GM19351 (cell line): ENCODE data around the gene FES.
"Not testable (repeated sequence)": the region's sequence is repeated elsewhere in the genome, so short reads cannot be mapped to it uniquely, and the experiment has no call there.

Experiments used
- ATAC-seq: cut with Tn5 transposase; IDR thresholded peaks from one replicate; pipeline ENCODE4 v1.9.1; 2021; ENCODE audit warnings: mild to moderate bottlenecking, moderate library complexity; ENCODE audit not compliant: unreplicated experiment

Gene FES

GRCh38 chr15:90883976-90884718 is at the start of gene FES:
TSS of gene FES (plus strand) at chr15:90884504. CDS start at chr15:90885046, 542 bp downstream.
- ATAC-seq = no peak

- no peak for ATAC-seq
These were observed 49.7 kb upstream of the FES start for GRCh38 chr15:90834626-90835025.

GRCh38 chr15:90836296-90836871 is 47.9 kb upstream of the FES start:
- no peak for ATAC-seq

GRCh38 chr15:90837094-90837493 is 47.2 kb upstream of the FES start:
- no peak for ATAC-seq

DNA sequence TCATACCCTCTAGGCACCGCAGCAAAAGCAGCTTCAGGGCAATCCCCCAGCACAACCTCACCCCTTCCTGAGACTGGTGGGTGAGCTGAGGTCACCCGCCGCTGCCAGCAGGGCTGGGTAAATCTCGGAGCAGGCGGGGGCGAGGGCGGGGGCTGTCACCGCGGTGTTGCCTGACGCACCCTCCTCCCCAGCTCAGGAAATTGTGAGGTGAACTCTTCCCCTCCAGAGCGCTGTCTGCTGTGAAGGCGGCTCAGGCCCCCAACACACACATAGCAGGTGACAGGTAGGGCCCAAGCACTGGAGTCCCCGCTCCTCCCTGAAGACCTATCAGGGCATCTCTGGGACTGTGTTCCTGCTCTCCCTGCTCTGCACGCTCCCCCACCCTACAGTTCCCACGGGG is 46.2 kb upstream of the FES start:
- no peak for ATAC-seq

DNA sequence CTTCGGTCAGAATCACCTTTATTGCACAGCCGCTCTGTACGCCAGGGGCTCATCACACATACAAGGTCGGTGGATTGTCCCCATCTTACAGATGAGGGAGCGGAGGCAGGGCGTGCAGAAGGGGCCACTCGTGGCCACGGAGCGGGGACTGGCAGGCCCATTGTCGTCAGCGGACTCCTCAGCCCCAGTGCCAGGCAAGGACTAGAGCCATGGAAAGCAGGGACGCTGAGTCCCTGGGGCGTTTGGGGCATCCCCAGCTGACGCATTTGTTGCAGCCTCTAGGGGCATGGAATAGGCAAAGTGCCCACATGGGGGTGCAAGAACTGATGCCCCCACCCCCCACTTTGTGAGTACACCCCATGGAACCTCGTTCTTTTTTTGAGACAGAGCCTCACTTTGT is 45.8 kb upstream of the FES start:
- ATAC-seq = no peak

DNA sequence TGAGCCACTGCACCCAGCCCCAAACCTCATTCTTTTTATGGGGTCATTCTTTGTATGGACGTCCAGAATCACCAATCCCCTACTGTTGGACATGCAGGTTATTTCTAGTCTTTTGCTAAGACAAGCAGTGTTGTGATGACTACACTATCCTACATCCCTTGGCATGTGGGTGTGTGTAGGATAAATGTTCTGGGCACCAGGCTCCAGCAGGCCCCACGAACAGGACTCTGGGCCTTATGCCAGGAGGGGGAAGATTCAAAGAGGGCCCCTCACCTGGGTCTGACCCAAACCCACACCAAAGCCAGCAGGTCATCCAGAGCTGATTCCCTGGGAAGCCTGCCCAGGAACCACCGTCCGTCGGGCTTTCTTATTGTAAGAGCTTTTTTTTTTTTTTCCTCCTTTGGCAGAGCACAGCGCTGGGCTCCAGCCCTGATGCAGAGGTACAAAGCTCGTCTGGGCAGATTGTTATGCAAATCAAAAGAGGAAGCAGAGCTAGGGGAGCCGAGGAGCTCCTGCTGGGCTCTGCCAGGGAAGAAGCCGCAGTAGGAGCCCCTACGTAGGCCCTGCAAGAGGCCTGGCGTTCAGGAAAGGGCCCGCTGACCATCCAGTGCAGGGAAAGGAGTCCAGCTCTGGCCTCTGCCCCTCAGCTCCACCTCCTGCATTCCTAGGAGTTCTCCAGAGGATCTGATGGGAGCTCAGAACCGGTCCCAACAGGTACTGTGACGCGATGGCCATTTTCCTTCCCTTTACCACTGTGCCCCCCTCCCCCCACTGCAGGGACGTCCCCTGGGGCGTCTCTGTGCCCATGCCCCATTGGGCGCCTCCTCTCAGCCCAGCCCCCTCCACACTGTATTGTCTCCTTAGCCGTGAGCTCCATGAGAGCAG is 44.9 kb upstream of the FES start:
- ATAC-seq = peak; percentile 93

GRCh38 chr15:90840157-90840855 is 44.0 kb upstream of the FES start:
- no peak for ATAC-seq

DNA sequence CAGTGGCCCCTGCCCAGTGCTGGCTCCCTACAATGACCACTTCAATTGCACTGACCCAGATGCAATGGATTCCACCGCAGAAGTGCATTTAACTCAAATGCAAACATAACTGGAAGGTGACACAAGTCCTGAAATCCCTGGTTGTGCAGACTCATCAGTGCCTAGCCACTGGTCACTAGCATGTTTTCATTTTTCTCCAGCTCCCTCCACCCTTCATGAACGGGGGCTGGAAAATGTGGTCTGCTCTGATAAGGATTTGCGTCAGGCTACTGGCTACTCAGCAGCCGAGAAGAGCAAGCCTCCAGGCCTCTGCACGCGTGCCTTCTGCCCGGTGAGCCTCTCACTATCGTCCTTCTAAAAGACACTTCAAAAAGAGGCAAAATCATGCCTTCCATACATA is 43.4 kb upstream of the FES start:
- no peak for ATAC-seq

DNA sequence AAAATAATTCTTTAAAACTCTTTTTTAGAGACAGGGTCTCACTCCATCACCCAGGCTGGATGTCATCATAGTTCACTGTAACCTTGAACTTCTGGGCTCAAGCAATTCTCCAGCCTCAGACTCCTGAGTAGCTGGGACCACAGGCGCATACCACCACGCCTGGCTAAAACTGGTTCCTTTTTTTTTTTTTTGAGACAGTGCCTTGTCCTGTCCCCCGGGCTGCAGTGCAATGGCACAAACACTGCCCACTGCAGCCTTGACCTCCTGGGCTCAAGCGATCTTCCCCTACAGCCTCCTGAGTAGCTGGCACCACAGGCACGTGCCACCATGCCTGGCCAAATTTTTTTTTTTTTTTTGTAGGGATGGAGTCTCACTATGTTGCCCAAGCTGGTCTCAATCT is 39.6 kb upstream of the FES start:
- ATAC-seq = no peak

- ATAC-seq = peak; percentile 94
These were observed 38.9 kb upstream of the FES start for GRCh38 chr15:90845201-90845949.

DNA sequence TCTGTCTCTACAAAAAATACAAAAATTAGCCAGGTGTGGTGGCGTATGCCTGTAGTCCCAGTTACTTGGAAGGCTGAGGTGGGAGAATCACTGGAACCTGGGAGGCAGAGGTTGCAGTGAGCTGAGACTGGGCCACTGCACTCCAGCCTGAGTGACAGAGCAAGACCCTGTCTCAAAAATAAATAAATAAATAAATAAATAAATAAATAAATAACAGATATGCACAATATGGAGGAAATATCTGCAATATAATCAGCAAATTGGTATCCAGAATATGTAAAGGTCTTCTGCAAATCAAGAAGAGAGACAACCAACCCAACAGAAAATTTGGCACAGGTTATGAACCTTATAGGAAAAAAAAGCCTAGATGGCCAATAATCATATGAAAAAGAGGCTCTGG is 34.9 kb upstream of the FES start:
- ATAC-seq = not testable (repeated sequence)

GRCh38 chr15:90851114-90851513 is 33.2 kb upstream of the FES start:
- no peak for ATAC-seq

DNA sequence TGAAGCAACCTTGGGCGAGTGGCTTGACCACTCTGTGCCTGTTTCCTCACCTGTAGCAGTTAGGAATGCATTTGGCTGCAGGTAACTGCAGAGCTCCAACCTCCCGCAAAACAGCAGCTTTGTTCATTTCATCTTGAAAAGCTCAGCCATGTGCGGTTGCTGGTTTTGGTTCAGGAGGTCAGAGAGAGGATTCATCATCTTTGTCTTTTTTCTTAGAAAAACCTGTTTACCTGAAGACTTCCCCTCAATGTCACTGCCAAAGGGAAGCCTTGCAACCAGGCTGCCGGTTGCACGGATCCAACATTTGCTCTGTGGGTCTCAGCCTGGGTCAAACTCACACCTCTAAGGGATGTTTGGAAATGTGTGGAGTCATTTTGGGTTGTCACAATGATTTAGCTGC is 32.4 kb upstream of the FES start:
- no peak for ATAC-seq

GRCh38 chr15:90855139-90855538 is 29.2 kb upstream of the FES start:
- no peak for ATAC-seq

GRCh38 chr15:90857337-90857736 is 27.0 kb upstream of the FES start:
- no peak for ATAC-seq

- no peak for ATAC-seq
These were observed 26.3 kb upstream of the FES start for GRCh38 chr15:90857883-90858443.

DNA sequence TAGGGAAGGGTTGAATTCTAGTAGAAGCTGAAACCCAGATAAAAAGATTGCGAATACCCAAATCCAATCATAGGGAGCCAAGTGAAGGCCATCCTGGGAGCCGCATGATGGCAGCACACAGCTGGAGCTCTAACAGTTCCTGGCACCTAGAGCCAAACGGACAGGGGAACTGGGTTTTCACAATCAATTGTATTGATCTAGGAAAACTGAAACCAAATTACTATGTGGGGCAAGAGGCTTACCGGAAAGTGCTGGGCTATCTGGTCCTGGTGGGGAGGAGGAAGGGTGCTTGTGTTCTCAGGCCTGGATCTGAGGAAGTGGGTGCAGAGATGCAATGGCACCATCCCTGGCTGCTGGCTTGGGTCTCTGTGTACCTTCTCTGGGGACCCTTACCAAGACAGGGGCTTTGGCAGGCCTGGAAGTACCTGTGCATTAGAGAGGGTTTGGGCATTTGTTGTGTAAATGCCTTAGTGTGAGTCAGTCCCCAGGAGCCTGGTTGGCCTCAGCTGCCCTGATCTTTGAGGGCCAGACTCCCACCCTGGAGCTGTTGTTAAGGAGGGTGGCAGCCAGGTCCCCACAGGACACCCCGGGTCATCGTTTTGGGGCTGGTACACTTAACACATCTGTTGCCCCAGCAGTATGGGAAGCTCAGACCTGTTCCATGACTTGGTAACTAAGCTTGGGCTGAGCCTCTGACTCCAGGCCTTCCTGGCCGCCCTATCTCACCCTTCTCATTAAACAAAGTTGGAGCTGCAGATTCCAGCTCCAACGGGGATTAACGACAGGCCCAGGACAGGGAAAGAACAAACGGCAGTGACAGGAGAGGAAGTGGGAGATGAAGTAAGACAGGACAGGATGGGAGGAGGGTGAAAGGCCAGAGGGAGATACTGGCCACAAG is 24.8 kb upstream of the FES start:
- ATAC-seq = no peak

GRCh38 chr15:90860450-90860849 is 23.9 kb upstream of the FES start:
- no peak for ATAC-seq
